ENCODE data around the gene SLC35A4.

GRCh38 chr5:140549237-140550144 is 15.1 kb upstream of the SLC35A4 start:
- TF ChIP-seq POLR2A (IDR thresholded peaks at IDR 0.05): no peak
- no peak for TF ChIP-seq POLR2AphosphoS5 (IDR thresholded peaks at IDR 0.05; ENCODE audit: insufficient read depth in 1 of 2, low read depth in 1 of 2)
